Measurements from ENCODE around the gene SPATA6L.

SPATA6L gene

DNA sequence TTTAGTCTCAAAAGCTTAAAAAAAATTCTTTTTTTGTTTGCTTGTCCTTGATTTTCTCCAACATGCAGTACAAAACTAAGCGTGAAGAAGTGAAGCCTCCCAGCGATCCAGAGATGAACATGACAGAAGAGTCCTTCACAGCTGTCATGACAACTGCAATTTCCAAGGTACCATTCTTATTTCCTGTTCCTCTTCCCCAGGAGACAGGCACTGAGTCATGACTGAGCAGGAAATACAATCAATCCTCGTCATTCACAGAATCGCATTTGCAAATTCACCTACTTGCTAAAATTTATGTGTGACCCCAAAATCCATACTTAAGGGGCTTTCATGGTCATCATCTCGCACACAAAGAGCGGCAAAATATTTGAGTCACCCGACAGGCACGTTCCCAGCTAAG lies 98.7 kb downstream of the SPATA6L start:
- no peaks in the 10 kb centered on the region for H3K36me3 ChIP-seq (ENCODE audit: insufficient read depth, low read length)
- no peaks in the 10 kb centered on the region for H3K27me3 ChIP-seq (ENCODE audit: insufficient read depth, low read length)
- H3K9me3 ChIP-seq (ENCODE audit: low read length), result no peaks in the 10 kb centered on the region
- no peaks in the 10 kb centered on the region for H3K4me1 ChIP-seq (ENCODE audit: insufficient read depth, low read length)
- H2AFZ ChIP-seq (ENCODE audit: low read depth, low read length), result no peak overlapping the region
- H3K4me3 ChIP-seq (ENCODE audit: low read length), result no peak overlapping the region

DNA sequence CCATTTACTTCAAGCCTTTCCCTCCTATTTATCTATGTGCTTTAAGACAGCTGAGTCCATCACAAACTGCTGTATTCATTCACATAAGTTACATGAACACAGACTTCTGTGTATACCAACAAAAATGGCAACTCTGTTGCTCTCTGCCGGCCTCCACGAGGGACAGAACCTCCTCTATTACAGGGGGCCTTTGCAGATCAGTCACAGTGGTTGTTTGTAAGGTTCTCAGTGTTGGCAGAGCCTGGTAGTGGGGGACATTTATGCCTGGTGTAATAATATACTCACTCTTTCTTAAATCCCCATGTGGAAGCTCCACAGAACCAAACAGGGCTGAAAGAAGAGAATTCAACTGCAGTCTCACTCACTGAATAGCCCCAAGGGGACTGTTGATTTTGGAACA lies 99.5 kb downstream of the SPATA6L start:
- no peaks in the 10 kb centered on the region for H3K4me1 ChIP-seq (ENCODE audit: insufficient read depth, low read length)
- no peak overlapping the region for H2AFZ ChIP-seq (ENCODE audit: low read depth, low read length)
- H3K9me3 ChIP-seq (ENCODE audit: low read length), result no peaks in the 10 kb centered on the region
- H3K27me3 ChIP-seq (ENCODE audit: insufficient read depth, low read length), result no peaks in the 10 kb centered on the region
- no peak overlapping the region for H3K4me3 ChIP-seq (ENCODE audit: low read length)
- no peaks in the 10 kb centered on the region for H3K36me3 ChIP-seq (ENCODE audit: insufficient read depth, low read length)

DNA sequence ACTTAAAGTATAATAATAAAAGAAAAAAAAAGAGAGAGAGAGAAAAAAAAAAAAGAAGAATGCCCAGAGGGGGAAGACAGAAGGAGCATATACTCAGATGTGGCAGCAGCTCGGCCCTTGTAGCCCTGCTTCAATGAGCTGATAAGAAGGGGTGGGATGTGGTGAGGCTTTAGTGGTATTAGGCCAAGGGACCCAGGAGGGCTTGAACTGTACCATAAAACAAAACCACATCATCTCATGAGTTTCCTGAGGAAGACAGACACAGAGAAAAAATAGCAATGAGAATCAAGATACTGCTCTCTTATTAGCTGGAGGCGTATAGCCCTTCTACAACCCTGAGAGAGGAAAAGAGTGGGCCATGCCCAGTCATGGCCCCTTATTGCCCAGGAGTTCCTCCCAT lies 103.2 kb downstream of the SPATA6L start:
- Histone ChIP-seq H3K4me1 (ENCODE audit: insufficient read depth, low read length) (no peaks in the 10 kb centered on the region), H3K4me3 (ENCODE audit: low read length) (no peak overlapping the region), H3K36me3 (ENCODE audit: insufficient read depth, low read length) (no peaks in the 10 kb centered on the region), H2AFZ (ENCODE audit: low read depth, low read length) (no peak overlapping the region), H3K27me3 (ENCODE audit: insufficient read depth, low read length) (no peaks in the 10 kb centered on the region), H3K9me3 (ENCODE audit: low read length) (no peaks in the 10 kb centered on the region)

DNA sequence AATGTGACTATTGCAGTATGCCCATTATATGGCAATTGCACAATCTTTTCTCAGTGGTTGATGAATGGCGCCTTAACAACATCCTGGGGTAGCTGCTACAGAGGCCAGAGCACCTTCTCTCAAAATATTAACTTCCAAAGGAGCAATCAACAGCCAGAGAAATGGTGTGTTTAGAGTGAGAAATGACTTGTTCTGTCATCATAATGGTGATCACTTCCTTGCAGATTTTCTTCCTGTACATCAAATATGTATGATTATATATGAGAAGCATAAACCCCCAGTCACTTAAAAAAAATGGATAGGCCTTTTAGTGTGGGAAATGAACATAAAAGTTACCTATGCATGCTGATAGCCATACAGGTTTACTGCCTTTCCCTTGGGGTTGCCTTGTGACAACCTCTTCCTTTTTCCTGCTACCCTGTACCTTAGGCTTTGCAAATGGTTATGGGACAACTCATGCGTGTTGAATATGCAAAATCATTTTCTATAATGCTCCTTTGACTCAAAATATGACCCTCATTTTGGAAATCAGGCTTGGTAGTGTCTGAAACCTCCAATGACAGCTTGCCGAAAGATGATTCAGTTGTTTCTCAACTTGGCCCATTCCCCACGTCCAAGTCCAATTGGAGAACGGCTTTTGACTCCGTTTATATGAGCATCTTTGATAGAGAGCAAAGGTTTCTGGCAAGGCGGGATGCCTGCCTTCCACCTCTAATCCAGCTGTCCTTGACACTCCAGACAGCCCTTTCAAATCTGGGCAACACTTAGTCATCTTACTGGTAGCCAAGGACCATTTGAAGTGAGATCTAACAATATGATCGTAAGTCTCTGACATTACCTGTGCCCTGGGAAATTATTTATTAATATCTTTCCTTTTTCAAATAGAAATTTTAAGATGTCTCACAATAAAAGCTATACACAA lies 106.8 kb downstream of the SPATA6L start:
- Histone ChIP-seq H3K4me1 (ENCODE audit: insufficient read depth, low read length) (no peaks in the 10 kb centered on the region), H3K9me3 (ENCODE audit: low read length) (no peaks in the 10 kb centered on the region), H3K27me3 (ENCODE audit: insufficient read depth, low read length) (no peaks in the 10 kb centered on the region), H3K36me3 (ENCODE audit: insufficient read depth, low read length) (no peaks in the 10 kb centered on the region), H3K4me3 (ENCODE audit: low read length) (no peak overlapping the region), H2AFZ (ENCODE audit: low read depth, low read length) (no peak overlapping the region)

DNA sequence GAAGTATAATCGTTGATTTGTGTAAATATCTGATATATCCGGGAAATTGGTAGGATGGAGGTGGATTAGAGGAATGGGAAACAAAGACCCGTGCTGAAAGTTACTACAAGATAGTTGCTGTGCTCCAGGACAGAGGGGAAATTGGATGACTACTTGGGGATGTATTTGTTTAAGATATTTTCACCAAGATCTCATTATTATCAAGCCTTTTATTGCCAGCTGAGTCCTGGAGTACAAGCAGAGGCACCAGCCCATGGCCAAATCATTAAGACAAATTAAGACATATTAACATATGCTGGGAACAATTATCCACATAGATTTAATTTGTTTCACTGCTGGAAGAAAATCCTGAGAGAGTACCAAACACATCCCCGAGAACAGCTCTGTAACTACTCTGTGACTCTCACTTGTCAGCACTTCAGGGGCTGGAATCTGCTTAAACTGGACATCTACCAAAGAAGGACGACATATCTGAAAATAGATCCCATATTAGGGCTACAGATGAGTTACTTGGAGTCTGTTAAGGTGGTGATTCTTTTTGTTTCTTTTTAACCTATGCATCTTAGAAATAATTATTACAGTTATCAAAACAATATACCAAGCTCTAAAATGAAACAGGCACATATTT lies 107.8 kb downstream of the SPATA6L start:
- no peak overlapping the region for H3K4me3 ChIP-seq (ENCODE audit: low read length)

DNA sequence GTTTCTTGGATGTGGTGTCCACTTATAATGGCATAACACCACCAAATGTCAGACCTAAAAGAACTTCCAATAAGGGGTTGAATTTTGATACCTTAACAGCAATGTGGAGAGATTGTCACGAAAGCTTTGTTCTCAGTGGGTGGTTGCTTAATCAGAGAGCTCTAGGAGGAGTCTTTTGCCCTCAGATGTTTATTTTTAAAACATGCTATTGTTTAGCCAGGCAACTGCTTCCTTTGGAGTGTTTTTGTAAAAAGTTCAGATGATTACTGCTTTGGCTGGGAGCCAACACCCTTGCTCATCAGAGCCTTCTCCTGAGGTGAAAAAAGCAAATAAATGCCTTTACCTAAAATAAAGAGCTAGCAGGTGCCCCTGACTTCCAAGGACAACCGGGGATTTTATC lies 111.0 kb downstream of the SPATA6L start:
- no peak overlapping the region for H3K4me3 ChIP-seq (ENCODE audit: low read length)
- no peak overlapping the region for H2AFZ ChIP-seq (ENCODE audit: low read depth, low read length)
- no peaks in the 10 kb centered on the region for H3K36me3 ChIP-seq (ENCODE audit: insufficient read depth, low read length)
- H3K4me1 ChIP-seq (ENCODE audit: insufficient read depth, low read length), result no peaks in the 10 kb centered on the region
- H3K27me3 ChIP-seq (ENCODE audit: insufficient read depth, low read length), result no peaks in the 10 kb centered on the region
- H3K9me3 ChIP-seq (ENCODE audit: low read length), result no peaks in the 10 kb centered on the region

More for the DNA sequence above, 107.8 kb downstream of the SPATA6L start:
- H3K9me3 ChIP-seq (ENCODE audit: low read length), result no peaks in the 10 kb centered on the region
- H3K4me1 ChIP-seq (ENCODE audit: insufficient read depth, low read length), result no peaks in the 10 kb centered on the region
- H3K27me3 ChIP-seq (ENCODE audit: insufficient read depth, low read length), result no peaks in the 10 kb centered on the region
- H2AFZ ChIP-seq (ENCODE audit: low read depth, low read length), result no peak overlapping the region
- no peaks in the 10 kb centered on the region for H3K36me3 ChIP-seq (ENCODE audit: insufficient read depth, low read length)

DNA sequence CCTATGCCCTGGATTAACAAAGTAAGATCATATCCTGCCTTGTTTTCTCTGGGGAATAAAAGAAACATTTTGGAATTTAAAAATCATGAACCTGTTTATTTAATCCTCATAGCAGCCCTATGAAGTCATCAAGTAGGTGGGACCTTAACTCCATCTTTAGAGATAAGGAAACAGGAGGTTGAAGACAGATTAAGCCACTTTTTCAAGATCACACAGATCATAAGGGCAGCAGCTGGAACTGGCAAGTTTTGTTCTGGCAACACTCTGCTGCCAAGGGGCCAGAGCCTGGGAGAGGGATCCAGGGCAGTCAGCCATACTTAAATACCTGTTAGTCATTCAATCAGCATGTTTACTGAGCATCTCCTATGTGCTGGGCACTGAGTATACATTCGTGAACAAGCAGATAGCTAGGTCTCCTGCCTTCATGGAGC lies 112.3 kb downstream of the SPATA6L start:
- H2AFZ ChIP-seq (ENCODE audit: low read depth, low read length), result no peak overlapping the region
- no peaks in the 10 kb centered on the region for H3K9me3 ChIP-seq (ENCODE audit: low read length)
- no peaks in the 10 kb centered on the region for H3K36me3 ChIP-seq (ENCODE audit: insufficient read depth, low read length)
- H3K4me3 ChIP-seq (ENCODE audit: low read length), result no peak overlapping the region
- no peaks in the 10 kb centered on the region for H3K27me3 ChIP-seq (ENCODE audit: insufficient read depth, low read length)
- no peaks in the 10 kb centered on the region for H3K4me1 ChIP-seq (ENCODE audit: insufficient read depth, low read length)

DNA sequence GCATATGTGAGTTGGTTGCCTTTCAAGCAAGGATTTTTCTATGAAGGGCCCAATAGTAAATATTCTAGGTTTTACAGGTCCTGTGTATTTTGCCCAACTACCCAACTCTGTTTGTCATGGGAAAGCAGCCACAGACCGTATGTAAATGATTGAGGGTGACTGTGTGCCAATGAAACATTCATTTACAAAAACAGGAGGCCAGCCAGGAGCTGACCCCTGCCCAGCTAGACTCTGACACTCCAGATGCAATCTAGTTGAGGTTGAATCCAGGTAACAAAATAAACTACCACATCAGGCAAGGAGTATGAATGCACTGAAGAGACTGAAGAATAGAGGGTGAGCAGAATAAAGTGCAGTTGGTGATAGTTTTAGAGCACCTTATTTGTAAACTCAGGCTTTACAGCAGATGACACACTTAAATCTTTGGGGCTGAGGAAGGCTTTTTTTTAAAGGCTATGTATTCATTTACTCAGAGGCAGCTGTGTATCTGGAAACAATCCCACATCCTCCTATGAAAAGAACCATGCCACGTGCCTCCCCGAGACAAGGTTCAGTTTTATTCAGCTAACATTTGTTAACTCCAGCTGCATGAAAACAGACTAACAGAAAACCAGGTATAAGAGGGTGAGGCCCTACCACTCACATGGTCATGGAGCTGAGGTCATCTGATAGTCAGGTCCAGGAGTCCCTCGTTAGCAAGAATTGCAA lies 115.3 kb downstream of the SPATA6L start:
- Histone ChIP-seq H3K36me3 (ENCODE audit: insufficient read depth, low read length) (no peaks in the 10 kb centered on the region), H3K27me3 (ENCODE audit: insufficient read depth, low read length) (no peaks in the 10 kb centered on the region), H2AFZ (ENCODE audit: low read depth, low read length) (no peak overlapping the region), H3K4me1 (ENCODE audit: insufficient read depth, low read length) (no peaks in the 10 kb centered on the region), H3K4me3 (ENCODE audit: low read length) (no peak overlapping the region), H3K9me3 (ENCODE audit: low read length) (no peaks in the 10 kb centered on the region)

DNA sequence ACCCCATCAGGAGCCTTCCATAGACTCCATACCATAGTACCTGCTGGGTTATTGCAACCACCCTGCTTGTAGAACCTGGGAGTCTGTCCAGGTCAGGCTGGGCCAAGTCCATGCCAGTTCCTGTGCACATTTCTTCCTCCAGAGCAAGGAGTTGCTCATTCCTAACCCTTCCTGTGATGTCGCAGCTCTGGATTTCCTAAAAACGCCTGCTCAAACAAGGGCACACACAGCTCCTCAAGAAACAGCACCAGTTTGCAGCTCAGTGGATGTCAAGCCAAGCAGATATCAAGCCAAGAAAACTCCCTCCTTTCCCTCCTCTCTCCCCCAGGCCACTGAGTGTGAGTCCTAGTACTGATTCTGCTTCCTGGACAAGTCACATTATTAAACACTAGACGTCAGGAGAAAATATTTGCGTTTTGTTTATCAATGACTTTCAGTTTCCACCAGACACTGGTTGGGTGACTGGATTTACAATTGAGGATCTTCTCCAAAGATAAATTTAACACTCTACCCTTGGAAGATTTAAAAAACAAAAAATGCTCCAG lies 116.5 kb downstream of the SPATA6L start:
- Histone ChIP-seq H3K36me3 (ENCODE audit: insufficient read depth, low read length) (no peaks in the 10 kb centered on the region), H3K9me3 (ENCODE audit: low read length) (no peaks in the 10 kb centered on the region), H2AFZ (ENCODE audit: low read depth, low read length) (no peak overlapping the region), H3K4me1 (ENCODE audit: insufficient read depth, low read length) (no peaks in the 10 kb centered on the region), H3K27me3 (ENCODE audit: insufficient read depth, low read length) (no peaks in the 10 kb centered on the region), H3K4me3 (ENCODE audit: low read length) (no peak overlapping the region)

DNA sequence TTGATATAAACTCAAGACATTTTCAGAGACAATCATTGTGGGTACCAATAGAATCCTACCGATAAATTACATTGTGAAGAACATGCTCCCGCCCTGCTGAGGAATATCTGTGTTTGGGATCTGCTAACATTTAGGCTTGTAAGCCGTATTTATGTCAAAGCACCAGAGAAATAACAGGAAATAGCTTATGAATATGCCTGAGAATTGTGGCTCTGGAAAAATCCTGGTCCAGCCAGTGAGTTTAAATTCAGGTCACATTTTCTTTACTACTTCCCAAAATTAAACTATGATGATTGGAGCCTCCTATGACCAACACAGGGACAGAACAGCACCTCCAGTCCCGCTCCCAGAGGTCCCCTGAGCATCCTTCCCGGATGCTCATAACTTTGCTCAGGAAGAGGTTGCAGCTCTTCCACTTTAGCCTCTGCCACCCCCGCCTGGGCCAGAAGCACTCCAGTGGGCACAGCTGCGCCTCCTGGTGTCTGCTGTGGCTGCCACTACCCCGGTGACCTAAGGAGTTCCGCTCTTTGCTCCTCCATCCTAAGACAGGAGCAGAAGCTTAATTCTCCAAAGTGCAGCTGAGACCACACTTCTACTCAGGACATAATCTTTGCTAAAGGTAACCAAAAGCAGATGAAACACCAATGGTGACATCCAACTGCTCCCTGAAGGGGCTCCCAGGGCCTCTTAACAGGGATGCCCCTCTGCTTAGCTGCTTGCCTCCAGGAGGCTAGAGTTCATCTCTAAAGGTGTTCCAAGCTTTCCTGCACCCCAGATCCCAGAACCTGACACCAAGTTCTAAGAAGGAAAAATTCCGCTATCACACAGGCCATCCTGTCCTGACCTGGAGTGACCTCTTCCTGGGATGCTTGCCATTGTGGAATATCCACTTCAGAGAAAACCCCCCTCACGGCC lies 117.2 kb downstream of the SPATA6L start:
- Histone ChIP-seq H3K36me3 (ENCODE audit: insufficient read depth, low read length) (no peaks in the 10 kb centered on the region), H3K9me3 (ENCODE audit: low read length) (no peaks in the 10 kb centered on the region), H3K4me1 (ENCODE audit: insufficient read depth, low read length) (no peaks in the 10 kb centered on the region), H3K4me3 (ENCODE audit: low read length) (no peak overlapping the region), H2AFZ (ENCODE audit: low read depth, low read length) (no peak overlapping the region), H3K27me3 (ENCODE audit: insufficient read depth, low read length) (no peaks in the 10 kb centered on the region)

Measured in neuron (in vitro differentiated cells).